Thoracic aorta (tissue), 2 donors: ENCODE results near the gene ANKRD23. TPM values are rescaled to one million over a fixed set of nuclear protein-coding genes. Genes with fewer than 3 reads are reported as not detected.
"Not testable (repeated sequence)": the region's sequence is repeated elsewhere in the genome, so short reads cannot be mapped to it uniquely, and the experiment has no call there.

Experiments
- ATAC-seq: fragments of 150-250 bp; one replicate; pipeline ENCODE4 v1.8.0; 2017; ENCODE audit warnings: low read depth; ENCODE audit not compliant: insufficient number of reproducible peaks, low FRiP score
- DNase-seq: peaks from one replicate; pipeline ENCODE4 v3.0.0-alpha.2; 2020; ENCODE audit warnings: low spot score
- H3K27ac ChIP-seq, 2 donors: fragments of 200-600 bp; sonication (generic); 1 replicate in 1 of 2; 2 replicates in 1 of 2; pipeline ENCODE4 v1.5.1; 2016; ENCODE audit warnings: mild to moderate bottlenecking in 2 of 2, moderate library complexity in 2 of 2
- H3K27me3 ChIP-seq: fragments of 200-600 bp; sonication (generic); replicated peaks from 2 replicates; pipeline ENCODE4 v1.6.0; 2016; ENCODE audit warnings: mild to moderate bottlenecking; ENCODE audit not compliant: insufficient read depth
- H3K36me3 ChIP-seq: fragments of 200-600 bp; sonication (generic); one replicate; pipeline ENCODE4 v1.5.1; 2016
- H3K4me1 ChIP-seq, 2 donors: fragments of 200-600 bp; sonication (generic); 1 replicate in 1 of 2; 2 replicates in 1 of 2; pipeline versions ENCODE4 v1.5.1 to v1.6.0; 2016; ENCODE audit warnings: low read depth in 2 of 2, mild to moderate bottlenecking in 1 of 2; ENCODE audit not compliant: control insufficient read depth in 1 of 2
- H3K4me3 ChIP-seq: fragments of 200-600 bp; sonication (generic); 2 replicates; pipeline ENCODE4 v1.5.1; 2016; ENCODE audit warnings: mild to moderate bottlenecking
- H3K9me3 ChIP-seq: fragments of 200-600 bp; sonication (generic); 2 replicates; pipeline ENCODE4 v1.5.1; 2016
- total RNA-seq, 2 donors: library from RNA; depleted of rRNA; stranded (reverse); fragments of >200 nt; gene quantifications; one replicate each; pipeline versions ENCODE4 v1.1.0 to v1.2.3, GENCODE V29; 2016
- TF ChIP-seq, protein P1 (sequence below): fragments of 200-600 bp; sonication (generic); IDR thresholded peaks from one replicate; pipeline ENCODE4 v1.5.1; 2019; ENCODE audit warnings: antibody characterized with exemption

Gene ANKRD23
- total RNA-seq, 2 donors from 2014 or later = 6.0 to 8.4 TPM

DNA sequence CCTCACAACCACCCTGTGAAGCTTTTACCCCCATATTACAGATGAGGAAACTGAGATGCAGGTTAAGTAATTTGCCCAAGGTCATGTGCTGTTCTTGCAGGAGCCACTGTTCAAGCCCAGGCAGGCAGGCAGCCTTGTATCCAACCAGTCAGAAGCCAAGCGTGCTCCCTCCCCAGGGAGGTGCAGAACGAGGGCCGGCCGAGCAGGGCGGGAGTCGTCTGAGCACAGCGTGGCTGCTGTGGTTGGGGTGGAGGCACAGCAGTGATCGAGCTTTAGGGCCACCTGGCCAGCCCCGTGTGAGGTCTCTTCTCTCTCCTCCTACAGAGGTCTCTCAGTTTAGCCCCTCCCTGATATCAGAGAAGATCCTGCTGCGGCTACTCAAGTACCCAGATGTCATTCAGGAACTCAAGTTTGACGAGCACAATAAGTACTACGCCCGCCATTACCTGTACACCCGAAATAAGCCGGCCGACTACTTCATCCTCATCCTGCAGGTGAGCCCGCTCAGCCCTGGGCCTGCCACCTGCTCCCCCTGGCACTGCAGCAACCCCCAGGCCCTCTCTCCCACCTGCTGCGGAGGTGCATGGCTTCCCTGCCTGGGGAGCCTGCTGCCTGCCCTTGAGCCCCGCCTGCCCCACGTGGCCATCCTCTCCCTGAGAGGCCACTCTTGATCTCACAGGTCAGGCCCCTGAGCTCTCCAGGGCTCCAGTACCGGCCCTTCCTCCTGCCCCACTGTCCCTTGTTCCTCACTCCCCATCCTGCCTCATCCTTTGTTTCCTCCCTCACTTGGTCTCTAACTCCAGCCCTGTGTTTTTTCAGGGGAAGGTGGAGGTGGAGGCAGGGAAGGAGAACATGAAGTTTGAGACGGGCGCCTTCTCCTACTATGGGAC lies 44.8 kb downstream of the ANKRD23 start:
- Histone ChIP-seq H3K4me1 (peaks cover 3 to 7% of the 10 kb centered on the region in 2 donors), H3K27me3 (no peaks in the 10 kb centered on the region), H3K36me3 (peaks cover 13% of the 10 kb centered on the region), H3K4me3 (no peak overlapping the region), H3K9me3 (no peaks in the 10 kb centered on the region), H3K27ac (no peak overlapping the region)
- TF ChIP-seq, protein P1, sequence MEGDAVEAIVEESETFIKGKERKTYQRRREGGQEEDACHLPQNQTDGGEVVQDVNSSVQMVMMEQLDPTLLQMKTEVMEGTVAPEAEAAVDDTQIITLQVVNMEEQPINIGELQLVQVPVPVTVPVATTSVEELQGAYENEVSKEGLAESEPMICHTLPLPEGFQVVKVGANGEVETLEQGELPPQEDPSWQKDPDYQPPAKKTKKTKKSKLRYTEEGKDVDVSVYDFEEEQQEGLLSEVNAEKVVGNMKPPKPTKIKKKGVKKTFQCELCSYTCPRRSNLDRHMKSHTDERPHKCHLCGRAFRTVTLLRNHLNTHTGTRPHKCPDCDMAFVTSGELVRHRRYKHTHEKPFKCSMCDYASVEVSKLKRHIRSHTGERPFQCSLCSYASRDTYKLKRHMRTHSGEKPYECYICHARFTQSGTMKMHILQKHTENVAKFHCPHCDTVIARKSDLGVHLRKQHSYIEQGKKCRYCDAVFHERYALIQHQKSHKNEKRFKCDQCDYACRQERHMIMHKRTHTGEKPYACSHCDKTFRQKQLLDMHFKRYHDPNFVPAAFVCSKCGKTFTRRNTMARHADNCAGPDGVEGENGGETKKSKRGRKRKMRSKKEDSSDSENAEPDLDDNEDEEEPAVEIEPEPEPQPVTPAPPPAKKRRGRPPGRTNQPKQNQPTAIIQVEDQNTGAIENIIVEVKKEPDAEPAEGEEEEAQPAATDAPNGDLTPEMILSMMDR = no peak
- DNase-seq (no peak), ATAC-seq (no peak)

- Histone ChIP-seq H3K9me3 (no peaks in the 10 kb centered on the region), H3K27me3 (no peaks in the 10 kb centered on the region), H3K4me1 (peaks cover 3 to 7% of the 10 kb centered on the region in 2 donors), H3K27ac (no peak overlapping the region), H3K4me3 (no peak overlapping the region), H3K36me3 (peaks cover 13% of the 10 kb centered on the region)
- ATAC-seq = no peak
- TF ChIP-seq, protein P1 = no peak
- no peak for DNase-seq
These were observed 46.7 kb downstream of the ANKRD23 start for GRCh38 chr2:96797066-96797625.

- H3K9me3 ChIP-seq, DNase-seq, H3K4me1 ChIP-seq, H3K27me3 ChIP-seq, H3K27ac ChIP-seq, ATAC-seq, H3K4me3 ChIP-seq: not testable (repeated sequence)
- peaks cover 13% of the 10 kb centered on the region for H3K36me3 ChIP-seq
These were observed 47.3 kb downstream of the ANKRD23 start for GRCh38 chr2:96796497-96796896.

DNA sequence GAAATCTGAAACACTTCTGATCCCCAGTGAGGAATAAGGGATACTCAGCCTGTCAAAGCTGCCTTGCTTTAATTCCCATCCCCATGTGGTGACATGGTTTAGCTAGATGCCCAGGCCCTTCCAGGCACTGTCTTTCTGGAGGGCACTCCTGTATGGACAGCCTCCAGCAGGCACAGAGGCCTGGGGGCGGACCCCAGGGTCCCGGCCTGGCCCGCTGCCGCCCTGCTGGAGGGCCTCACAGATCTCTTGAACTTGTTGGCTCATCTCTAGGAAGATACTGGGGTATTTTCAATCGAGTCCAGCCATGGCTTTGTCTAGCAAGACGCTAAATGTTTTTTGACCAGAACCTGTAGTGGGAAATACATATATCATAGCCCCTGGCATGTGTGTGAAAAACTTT lies 48.7 kb downstream of the ANKRD23 start:
- TF ChIP-seq, protein P1 = no peak
- Histone ChIP-seq H3K27ac (no peak overlapping the region), H3K9me3 (no peaks in the 10 kb centered on the region), H3K4me3 (no peak overlapping the region), H3K36me3 (peaks cover 13% of the 10 kb centered on the region), H3K27me3 (no peaks in the 10 kb centered on the region), H3K4me1 (no peaks in the 10 kb centered on the region)
- DNase-seq = no peak
- no peak for ATAC-seq

GRCh38 chr2:96792772-96793749 lies 50.8 kb downstream of the ANKRD23 start:
- Histone ChIP-seq H3K27me3 (no peaks in the 10 kb centered on the region), H3K9me3 (no peaks in the 10 kb centered on the region), H3K4me3 (no peak overlapping the region), H3K36me3 (peaks cover 6% of the 10 kb centered on the region), H3K4me1 (peaks cover 8 to 14% of the 10 kb centered on the region in 2 donors), H3K27ac (no peak overlapping the region)
- ATAC-seq (no peak), DNase-seq (no peak)
- TF ChIP-seq, protein P1 = no peak
